Lower leg skin (tissue), 3 donors: ENCODE results near the gene GARIN6.

ENCODE experiments used
- CTCF ChIP-seq, 3 donors: fragments of 450-650 bp; IDR thresholded peaks; one replicate each; pipeline ENCODE4 v1.5.1; 2016; ENCODE audit warnings: antibody characterized with exemption in 3 of 3, mild to moderate bottlenecking in 3 of 3, moderate library complexity in 2 of 3
- POLR2A ChIP-seq, 2 donors: fragments of 450-650 bp; IDR thresholded peaks; one replicate each; pipeline ENCODE4 v1.6.1; 2016 to 2017; ENCODE audit warnings: antibody characterized with exemption in 2 of 2, mild to moderate bottlenecking in 1 of 2, moderate library complexity in 1 of 2

- no peak for TF ChIP-seq CTCF (IDR thresholded peaks at IDR 0.05)
- no peak for TF ChIP-seq POLR2A (IDR thresholded peaks at IDR 0.05)
Measured at GRCh38 chr12:99620159-99620479, 27.4 kb upstream of the GARIN6 start.
